Body of pancreas (tissue), 4 donors: ENCODE measurements around the gene FBXO7. TPM values are rescaled to one million over a fixed set of nuclear protein-coding genes. Genes with fewer than 3 reads are reported as not detected.

Source experiments
- ATAC-seq: fragments of 150-250 bp; one replicate; pipeline ENCODE4 v1.9.1; 2016
- DNase-seq, 4 donors: peaks; one replicate each; pipeline ENCODE4 v3.0.0-alpha.2; 2019
- H3K27ac ChIP-seq, 4 donors: fragments of 200-600 bp; sonication (generic); 1 replicate in 3 of 4; 2 replicates in 1 of 4; pipeline versions ENCODE4 v1.5.1 to v1.6.1; 2016 to 2019; ENCODE audit warnings: mild to moderate bottlenecking in 1 of 4, mixed read lengths in 1 of 4, moderate library complexity in 1 of 4
- H3K27me3 ChIP-seq, 2 donors: fragments of 200-600 bp; sonication (generic); one replicate each; pipeline ENCODE4 v1.6.0; 2016; ENCODE audit warnings: mild to moderate bottlenecking in 1 of 2
- H3K36me3 ChIP-seq, 2 donors: fragments of 200-600 bp; sonication (generic); replicated peaks in 1 of 2; 2 replicates each; pipeline ENCODE4 v1.5.1; 2016; ENCODE audit warnings: low read depth in 2 of 2; ENCODE audit not compliant: insufficient read depth in 1 of 2
- H3K4me1 ChIP-seq: fragments of 200-600 bp; sonication (generic); one replicate; pipeline ENCODE4 v1.6.0; 2016
- H3K4me3 ChIP-seq, 2 donors: fragments of 200-600 bp; sonication (generic); 1 replicate in 1 of 2; 2 replicates in 1 of 2; pipeline ENCODE4 v1.5.1; 2016 to 2019
- H3K9me3 ChIP-seq, 3 donors: fragments of 200-600 bp; sonication (generic); 1 replicate in 2 of 3; 2 replicates in 1 of 3; pipeline ENCODE4 v1.5.1; 2016
- POLR2A ChIP-seq, 3 donors: fragments of 450-650 bp; IDR thresholded peaks; one replicate each; pipeline ENCODE4 v1.6.1; 2016; ENCODE audit warnings: antibody characterized with exemption in 3 of 3, mild to moderate bottlenecking in 2 of 3
- WGBS, 2 donors: methylation state at CpG; one replicate each; pipeline ENCODE4 v1.1.5; 2017; 5-methylcytosine and 5-hydroxymethylcytosine counted together
- intact Hi-C: fragments of 100-400 bp; cut with DNase I; formaldehyde crosslinking; loops from one replicate; pipeline ENCODE4 v1.15.1; 2023
- total RNA-seq, 2 donors: library from RNA; depleted of rRNA; stranded (reverse); fragments of >200 nt; gene quantifications; one replicate each; pipeline ENCODE4 v1.1.0, GENCODE V29; 2016
- TF ChIP-seq, protein P1 (sequence below), 7 experiments: fragments of 450-650 bp in 4 of 7; fragments of 200-600 bp in 3 of 7; sonication (generic) in 3 of 7; IDR thresholded peaks; one replicate each; pipeline ENCODE4 v1.5.1; 2016 to 2019; ENCODE audit warnings: antibody characterized with exemption in 7 of 7

FBXO7 gene
- total RNA-seq, 2 donors from 2014 or later, result 54.2 to 56.7 TPM

- H3K27me3 ChIP-seq, result no peaks in the 10 kb centered on the region
- H3K9me3 ChIP-seq, result no peaks in the 10 kb centered on the region
- H3K4me3 ChIP-seq, result no peak overlapping the region
- no peak overlapping the region for H3K27ac ChIP-seq
- ATAC-seq (no peak), DNase-seq (no peak)
- intact Hi-C loops, result no loop called here
- 73 to 76% methylated on average over 2 to 3 of the region's 3 CpGs for WGBS, 2 donors
- TF ChIP-seq, protein P1, sequence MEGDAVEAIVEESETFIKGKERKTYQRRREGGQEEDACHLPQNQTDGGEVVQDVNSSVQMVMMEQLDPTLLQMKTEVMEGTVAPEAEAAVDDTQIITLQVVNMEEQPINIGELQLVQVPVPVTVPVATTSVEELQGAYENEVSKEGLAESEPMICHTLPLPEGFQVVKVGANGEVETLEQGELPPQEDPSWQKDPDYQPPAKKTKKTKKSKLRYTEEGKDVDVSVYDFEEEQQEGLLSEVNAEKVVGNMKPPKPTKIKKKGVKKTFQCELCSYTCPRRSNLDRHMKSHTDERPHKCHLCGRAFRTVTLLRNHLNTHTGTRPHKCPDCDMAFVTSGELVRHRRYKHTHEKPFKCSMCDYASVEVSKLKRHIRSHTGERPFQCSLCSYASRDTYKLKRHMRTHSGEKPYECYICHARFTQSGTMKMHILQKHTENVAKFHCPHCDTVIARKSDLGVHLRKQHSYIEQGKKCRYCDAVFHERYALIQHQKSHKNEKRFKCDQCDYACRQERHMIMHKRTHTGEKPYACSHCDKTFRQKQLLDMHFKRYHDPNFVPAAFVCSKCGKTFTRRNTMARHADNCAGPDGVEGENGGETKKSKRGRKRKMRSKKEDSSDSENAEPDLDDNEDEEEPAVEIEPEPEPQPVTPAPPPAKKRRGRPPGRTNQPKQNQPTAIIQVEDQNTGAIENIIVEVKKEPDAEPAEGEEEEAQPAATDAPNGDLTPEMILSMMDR (IDR thresholded peaks at IDR 0.05), result no peak
- no peak for TF ChIP-seq POLR2A (IDR thresholded peaks at IDR 0.05)
- H3K4me1 ChIP-seq, result no peaks in the 10 kb centered on the region
- H3K36me3 ChIP-seq, result no peaks in the 10 kb centered on the region
Observed at GRCh38 chr22:32511274-32511673, 36.7 kb downstream of the FBXO7 start.

- Histone ChIP-seq H3K4me3 (no peak overlapping the region), H3K27me3 (no peaks in the 10 kb centered on the region), H3K27ac (no peak overlapping the region), H3K9me3 (no peaks in the 10 kb centered on the region), H3K36me3 (no peaks in the 10 kb centered on the region), H3K4me1 (no peaks in the 10 kb centered on the region)
- intact Hi-C loops, result no loop called here
- no peak for TF ChIP-seq POLR2A (IDR thresholded peaks at IDR 0.05)
- TF ChIP-seq, protein P1 (IDR thresholded peaks at IDR 0.05), result no peak
- DNase-seq (no peak), ATAC-seq (no peak)
- 61 to 84% methylated on average over 2 of the region's 2 CpGs for WGBS, 2 donors
Observed at GRCh38 chr22:32511776-32512175, 37.2 kb downstream of the FBXO7 start.

GRCh38 chr22:32512267-32512982 is 37.8 kb downstream of the FBXO7 start:
- no peaks in the 10 kb centered on the region for H3K9me3 ChIP-seq
- H3K36me3 ChIP-seq, result no peaks in the 10 kb centered on the region
- TF ChIP-seq, protein P1 (IDR thresholded peaks at IDR 0.05), result no peak
- TF ChIP-seq POLR2A (IDR thresholded peaks at IDR 0.05), result no peak
- no peak for ATAC-seq
- intact Hi-C loops, result no loop called here
- no peak overlapping the region for H3K4me3 ChIP-seq
- 87 to 89% methylated on average over 8 of the region's 8 CpGs for WGBS, 2 donors
- no peaks in the 10 kb centered on the region for H3K4me1 ChIP-seq
- no peaks in the 10 kb centered on the region for H3K27me3 ChIP-seq
- H3K27ac ChIP-seq, result no peak overlapping the region
- DNase-seq, result no peak

- H3K27ac ChIP-seq, result no peak overlapping the region
- WGBS, 2 donors, result 94 to 97% methylated on average over 2 of the region's 2 CpGs
- no peak for DNase-seq
- no peaks in the 10 kb centered on the region for H3K27me3 ChIP-seq
- ATAC-seq, result no peak
- TF ChIP-seq, protein P1 (IDR thresholded peaks at IDR 0.05), result no peak
- no peak for TF ChIP-seq POLR2A (IDR thresholded peaks at IDR 0.05)
- intact Hi-C loops, result no loop called here
- no peak overlapping the region for H3K4me3 ChIP-seq
- no peaks in the 10 kb centered on the region for H3K36me3 ChIP-seq
- no peaks in the 10 kb centered on the region for H3K4me1 ChIP-seq
- H3K9me3 ChIP-seq, result no peaks in the 10 kb centered on the region
Observed at GRCh38 chr22:32515084-32515483, 40.5 kb downstream of the FBXO7 start.

DNA sequence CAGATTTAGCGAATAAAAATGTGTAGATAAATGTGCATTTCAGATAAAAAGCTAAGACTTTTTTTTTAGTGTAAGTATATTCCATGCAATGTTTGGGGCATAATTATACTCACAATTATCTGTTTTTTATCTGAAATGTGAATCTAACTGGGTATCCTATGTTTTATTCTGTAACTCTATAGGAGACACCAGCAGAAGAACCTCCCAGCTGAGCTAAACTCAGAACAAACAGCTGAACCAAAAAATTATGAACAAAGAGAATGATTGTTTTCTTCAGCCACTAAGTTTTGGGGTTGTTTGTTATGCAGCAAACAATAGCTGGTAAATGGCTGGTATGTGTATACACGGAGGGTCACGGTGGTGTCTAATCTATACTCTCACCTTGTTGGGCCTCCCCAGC is 42.9 kb downstream of the FBXO7 start:
- no peaks in the 10 kb centered on the region for H3K9me3 ChIP-seq
- no peak overlapping the region for H3K27ac ChIP-seq
- H3K36me3 ChIP-seq, result no peaks in the 10 kb centered on the region
- intact Hi-C loops, result no loop called here
- DNase-seq (no peak), ATAC-seq (no peak)
- TF ChIP-seq, protein P1 (IDR thresholded peaks at IDR 0.05), result no peak
- TF ChIP-seq POLR2A (IDR thresholded peaks at IDR 0.05), result no peak
- no peak overlapping the region for H3K4me3 ChIP-seq
- no peaks in the 10 kb centered on the region for H3K4me1 ChIP-seq
- WGBS, 2 donors, result 90 to 95% methylated on average over 3 of the region's 3 CpGs
- peaks cover 0 to 4% of the 10 kb centered on the region in 2 donors for H3K27me3 ChIP-seq
